NT2/D1 (cell line): ENCODE results near the gene SCCPDH.

ENCODE experiments used
- SUZ12 ChIP-seq: IDR thresholded peaks from 2 replicates; pipeline ENCODE4 v1.6.1; 2011; ENCODE audit not compliant: insufficient read length, insufficient read depth; ENCODE audit errors: extremely low read depth
- YY1 ChIP-seq: IDR thresholded peaks from 2 replicates; pipeline ENCODE4 v1.6.1; 2011; ENCODE audit not compliant: insufficient read length, insufficient read depth
- ZNF274 ChIP-seq: IDR thresholded peaks from 2 replicates; pipeline ENCODE4 v1.6.1; 2011; ENCODE audit warnings: mild to moderate bottlenecking, low read depth, low read length

DNA sequence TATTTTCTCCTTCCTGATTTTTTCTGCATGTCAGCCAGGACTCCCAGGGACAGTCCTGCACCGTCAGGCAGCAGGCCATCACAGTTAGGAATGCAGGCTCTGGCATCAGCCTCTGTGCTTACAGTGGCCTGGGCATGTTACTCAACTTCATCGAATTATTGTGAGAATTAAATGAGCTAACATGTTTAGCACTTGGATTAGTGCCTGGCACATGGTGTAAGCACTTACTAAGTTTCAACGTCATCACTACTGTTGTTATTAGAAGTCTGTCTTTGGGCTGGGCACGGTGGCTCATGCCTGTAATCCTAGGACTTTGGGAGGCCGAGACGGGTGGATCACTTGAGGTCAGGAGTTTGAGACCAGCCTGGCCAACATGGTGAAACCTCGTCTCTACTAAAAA is 45.1 kb downstream of the SCCPDH start:
- no peak for TF ChIP-seq YY1
- no peak for TF ChIP-seq ZNF274
- no peak for TF ChIP-seq SUZ12
